HuH-7.5 (cell line): ENCODE data around the gene PRPSAP1.

ENCODE experiments used
- DNase-seq: peaks from one replicate; pipeline ENCODE4 v3.0.0; 2011; ENCODE audit warnings: low spot score

PRPSAP1 gene

DNA sequence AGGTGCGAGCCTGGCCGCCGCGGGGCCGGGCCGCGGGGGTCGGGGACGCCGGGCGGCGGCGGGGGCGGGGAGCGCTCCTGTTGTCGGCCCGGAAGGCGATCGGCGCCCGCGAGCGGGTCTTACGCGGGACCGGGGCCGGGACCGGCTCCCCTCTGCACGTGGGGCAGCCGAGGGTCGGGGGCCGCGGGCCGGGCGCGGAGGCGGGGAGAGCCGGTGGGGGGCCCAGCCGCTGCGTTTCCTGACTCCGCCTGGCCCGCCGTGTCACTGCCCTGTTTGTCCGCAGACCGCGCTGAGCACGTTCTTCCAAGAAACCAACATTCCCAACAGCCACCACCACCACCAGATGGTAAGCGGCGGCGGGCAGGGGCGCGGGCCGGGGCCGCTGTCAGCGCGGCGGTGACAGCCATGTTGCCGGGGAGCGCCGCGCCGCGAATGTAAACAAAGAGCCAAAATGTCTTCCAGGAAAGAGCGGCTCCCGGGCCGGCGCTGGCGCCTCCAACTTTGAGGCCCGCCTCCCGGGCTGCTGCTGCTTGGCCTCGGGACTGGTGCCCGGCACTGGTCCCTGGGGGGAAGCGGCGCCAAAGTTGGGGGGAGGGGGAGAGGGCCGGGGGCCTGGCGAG lies 88.0 kb downstream of the PRPSAP1 start:
- peak; percentile 68 for DNase-seq

GRCh38 chr17:76264755-76265623 lies 88.7 kb downstream of the PRPSAP1 start, which contains the start of gene UBALD2:
Gene UBALD2, plus strand, starts transcription at chr17:76265348. Its CDS starts 158 bp downstream, at chr17:76265506.
- DNase-seq, result peak; percentile 99

DNA sequence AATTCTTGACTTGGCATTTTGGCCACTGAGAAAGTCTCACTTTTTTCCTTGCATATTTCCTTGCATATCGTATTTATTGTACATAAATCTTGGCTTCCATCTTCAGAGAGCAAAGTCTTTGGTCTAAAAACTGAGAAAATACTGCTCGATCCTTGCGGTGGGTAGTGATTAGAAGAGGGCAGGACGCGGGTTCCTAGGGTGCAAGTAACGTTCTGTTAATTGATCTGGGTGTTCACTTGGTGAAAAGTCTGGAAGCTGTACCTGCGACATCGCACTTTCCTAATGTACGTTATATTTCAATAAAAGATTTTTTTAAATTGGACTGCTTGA lies 89.3 kb downstream of the PRPSAP1 start:
- DNase-seq, result no peak

DNA sequence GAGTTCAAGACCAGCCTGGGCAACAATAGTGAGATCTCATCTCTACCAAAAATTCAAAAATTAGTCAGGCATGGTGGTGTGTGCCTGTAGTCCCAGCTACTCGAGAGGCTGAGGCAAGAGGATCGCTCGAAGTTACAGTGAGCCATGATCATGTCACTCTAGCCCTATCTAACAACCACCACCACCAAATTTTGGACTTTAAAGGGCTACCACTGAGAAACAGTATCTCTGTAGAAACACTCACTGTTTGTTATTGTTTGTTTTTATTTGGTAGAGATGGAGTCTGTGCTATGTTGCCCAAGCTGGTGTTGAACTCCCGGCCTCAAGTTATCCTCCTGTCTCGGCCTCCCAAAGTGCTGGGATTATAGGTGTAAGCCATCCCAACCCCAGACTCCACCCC lies 89.8 kb downstream of the PRPSAP1 start:
- no peak for DNase-seq

DNA sequence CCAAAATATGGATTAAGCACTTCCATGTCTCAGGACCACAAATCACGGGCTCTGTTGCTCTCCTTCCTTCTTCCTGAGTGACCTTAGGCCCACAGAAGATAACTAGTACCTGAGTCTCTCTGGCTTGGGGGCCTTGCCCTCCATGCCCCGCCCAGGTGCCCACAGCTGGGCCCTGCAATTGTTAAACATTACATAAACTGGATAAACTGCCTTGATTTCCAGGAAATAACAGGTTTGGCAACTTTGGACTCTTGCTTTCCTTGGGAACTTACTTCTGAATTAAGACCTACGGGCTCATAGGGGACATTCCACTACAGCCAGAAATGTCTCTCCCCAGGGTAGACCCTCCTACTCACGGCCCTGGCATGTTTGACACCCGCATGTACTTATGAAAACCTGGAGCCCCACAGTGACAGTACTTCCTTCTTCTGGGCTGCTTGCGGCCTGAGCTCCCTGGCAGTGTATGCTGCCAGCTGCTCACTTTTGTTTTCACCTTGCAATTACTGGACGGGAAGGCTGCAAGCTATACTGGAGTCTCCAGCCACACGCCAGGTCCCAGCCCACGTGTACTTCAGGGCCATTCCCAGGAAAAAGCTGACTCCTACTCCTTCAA lies 90.9 kb downstream of the PRPSAP1 start:
- no peak for DNase-seq

- no peak for DNase-seq
Observed at GRCh38 chr17:76261421-76262215, 92.1 kb downstream of the PRPSAP1 start.

- DNase-seq, result no peak
Observed at GRCh38 chr17:76260669-76261068, 93.0 kb downstream of the PRPSAP1 start.

DNA sequence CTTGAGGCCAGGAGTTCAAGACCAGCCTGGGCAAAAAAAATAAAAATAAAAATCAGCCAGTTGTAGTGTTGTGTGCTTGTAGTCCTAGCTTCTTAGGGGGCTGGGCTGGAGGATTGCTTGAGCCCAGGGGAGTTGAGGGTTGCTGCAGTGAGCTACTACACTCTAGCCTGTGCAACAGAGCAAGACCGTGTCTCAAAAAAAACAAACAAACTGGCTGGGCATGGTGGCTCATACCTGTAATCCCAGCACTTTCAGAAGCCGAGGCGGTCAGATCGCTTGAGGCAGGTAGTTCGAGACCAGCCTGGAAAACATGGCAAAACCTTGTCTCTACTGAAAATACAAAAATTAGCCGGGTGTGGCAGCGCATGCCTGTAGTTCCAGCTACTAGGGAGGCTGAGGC lies 93.5 kb downstream of the PRPSAP1 start:
- DNase-seq, result no peak
